ENCODE results near the gene ASIC1.

ASIC1 gene

DNA sequence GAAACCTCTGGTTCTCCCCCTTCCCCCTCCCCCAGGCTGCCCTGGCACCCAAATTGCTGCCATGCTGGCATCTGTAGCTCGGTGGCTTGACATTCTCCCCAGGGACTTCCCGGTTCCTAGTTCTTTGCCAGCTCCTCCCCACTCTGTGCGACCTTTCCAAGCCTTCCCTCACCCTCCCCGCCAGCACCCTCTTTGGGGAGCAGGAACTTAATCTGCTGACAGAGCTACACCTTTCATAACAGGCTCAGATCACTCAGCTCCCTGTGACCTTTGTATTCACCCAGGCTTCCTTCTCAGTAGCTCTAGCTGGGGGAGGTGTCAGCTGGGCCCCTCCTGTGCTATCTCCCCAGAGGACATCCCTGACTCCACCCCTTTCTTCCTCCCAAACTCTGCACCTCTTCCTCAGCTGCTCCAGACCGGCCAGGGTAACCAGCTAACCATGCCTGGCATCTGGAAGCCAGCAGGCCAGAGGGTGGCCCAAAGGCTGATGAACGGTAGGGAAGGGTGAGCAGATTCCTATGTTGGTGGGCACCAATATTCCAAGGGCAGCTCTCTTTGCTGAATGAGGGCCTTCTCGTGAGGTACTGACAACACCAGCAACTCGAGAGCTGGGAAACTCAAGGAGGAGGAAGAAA, 52.8 kb downstream of the ASIC1 start:
- DNase-seq: no peak

DNA sequence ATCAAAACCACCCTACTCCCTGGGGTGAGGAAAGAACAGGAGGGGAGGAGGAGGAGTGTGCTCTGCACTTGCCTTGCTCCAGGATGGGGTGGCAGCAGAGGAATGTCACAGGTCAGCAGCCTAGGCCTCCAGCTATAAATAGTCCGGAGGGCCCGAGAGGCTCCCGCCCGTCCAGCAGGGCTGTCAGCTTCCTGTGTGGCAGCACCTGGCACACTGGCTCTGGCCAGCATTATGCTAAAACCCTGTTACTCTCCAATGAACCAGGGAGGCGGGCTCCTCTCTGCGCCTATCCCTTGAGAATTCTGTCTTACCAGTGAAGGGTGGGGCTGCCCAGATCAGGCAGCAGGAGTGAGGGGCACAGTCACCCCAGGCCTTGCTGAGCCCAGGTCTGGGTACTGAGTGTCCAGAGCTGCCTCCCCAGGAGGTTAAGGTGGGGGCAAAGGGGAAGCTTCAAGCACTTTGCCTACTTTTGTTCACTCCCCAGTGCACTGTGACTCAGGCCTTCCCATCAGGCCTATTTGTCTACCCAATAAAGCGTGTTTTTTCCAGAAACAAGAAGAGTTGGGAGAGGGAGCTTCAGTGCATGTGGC, 53.5 kb downstream of the ASIC1 start:
- no peak for DNase-seq

DNA sequence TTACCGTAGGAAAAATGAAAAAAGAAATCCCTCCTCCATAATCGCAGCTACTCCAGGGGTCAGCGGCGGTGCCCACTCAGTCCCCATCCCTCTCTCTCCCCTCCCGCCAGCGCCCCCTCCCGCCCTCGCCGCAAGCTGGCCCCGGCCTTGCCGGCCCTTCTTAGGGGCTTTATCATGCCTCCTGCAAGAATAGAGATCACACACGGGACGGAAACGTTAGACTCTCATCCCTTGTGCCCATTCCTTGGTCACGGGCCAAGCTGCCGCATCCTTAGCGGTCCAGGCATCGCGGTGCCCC, 53.9 kb downstream of the ASIC1 start:
- no peak for DNase-seq

DNA sequence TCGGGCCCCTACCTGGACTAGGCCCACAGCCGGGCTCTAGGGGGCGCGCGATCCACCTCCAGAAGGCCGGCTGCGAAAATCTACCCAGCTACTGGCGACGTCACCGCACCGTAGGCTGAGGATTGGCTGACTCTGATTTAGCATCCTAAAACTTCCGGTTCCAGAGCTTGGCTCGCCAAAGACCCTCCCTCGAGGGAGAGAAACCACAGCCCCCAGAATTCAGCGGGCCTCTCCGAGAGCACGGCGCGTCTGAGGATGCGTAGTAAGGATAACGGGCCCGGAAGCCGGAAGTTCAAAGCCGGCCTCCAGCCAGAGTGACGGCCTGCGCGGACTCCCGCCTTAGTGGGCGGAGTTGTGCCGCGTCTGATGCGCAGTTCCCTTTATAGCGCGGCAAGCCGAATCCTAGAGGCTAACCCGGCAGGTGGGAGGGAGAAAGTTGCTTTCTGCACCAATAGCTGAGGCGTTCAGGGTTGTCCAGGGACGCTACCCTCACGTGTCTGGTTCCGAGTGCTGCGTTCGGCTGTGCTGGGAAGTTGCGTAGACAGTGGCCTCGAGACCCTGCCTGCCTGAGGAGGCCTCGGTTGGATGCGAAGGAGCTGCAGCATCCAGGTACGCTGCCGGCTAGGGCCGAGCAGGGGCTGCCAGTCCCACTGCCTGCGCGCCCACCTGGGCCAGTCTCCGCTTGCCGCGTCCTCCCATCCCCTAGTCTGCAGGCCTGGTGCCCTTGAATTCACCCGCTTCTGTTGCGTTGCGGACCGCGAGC, 54.5 kb downstream of the ASIC1 start, which contains the start of gene COX14:
Gene COX14 (plus strand): TSS at position 544 of the 763 bp plus-strand sequence. CDS start 7,808 bp downstream, outside the sequence.
- DNase-seq: peak; percentile 93

DNA sequence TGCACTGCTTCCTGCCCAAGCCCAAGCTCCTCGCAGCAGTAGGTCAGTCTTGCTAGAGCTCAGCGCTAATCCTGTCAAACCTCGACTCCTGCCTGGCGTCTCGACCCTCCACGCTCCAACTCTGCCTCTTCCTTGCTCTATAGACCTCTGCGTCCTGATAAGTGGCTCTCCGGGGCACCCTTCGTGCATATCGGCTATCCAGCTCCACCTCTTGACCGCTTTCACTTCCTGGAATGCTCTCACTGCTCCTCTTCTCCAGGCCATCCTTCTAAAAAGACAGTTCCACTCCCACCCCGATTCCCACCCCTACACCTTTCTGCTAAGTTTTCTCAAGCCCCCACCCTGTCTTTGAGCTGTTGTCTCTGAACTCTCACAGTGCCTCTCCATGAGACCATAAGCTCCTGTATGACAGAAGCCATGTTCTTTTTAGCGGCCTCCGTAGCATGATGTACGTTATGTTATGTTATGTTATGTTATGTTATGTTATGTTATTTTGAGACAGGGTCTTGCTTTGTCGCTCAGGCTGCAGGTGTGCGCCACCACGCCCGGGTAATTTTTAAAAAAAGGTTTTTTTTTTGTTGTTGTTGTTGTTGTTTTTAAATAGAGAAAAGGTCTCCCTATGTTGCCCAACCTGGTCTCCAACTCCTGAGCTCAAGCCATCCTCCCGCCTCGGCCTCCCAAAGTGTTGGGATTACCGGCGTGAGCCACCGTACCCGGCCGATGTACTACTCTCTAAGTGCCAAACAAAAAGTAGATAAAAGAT, 55.2 kb downstream of the ASIC1 start:
- DNase-seq: no peak

DNA sequence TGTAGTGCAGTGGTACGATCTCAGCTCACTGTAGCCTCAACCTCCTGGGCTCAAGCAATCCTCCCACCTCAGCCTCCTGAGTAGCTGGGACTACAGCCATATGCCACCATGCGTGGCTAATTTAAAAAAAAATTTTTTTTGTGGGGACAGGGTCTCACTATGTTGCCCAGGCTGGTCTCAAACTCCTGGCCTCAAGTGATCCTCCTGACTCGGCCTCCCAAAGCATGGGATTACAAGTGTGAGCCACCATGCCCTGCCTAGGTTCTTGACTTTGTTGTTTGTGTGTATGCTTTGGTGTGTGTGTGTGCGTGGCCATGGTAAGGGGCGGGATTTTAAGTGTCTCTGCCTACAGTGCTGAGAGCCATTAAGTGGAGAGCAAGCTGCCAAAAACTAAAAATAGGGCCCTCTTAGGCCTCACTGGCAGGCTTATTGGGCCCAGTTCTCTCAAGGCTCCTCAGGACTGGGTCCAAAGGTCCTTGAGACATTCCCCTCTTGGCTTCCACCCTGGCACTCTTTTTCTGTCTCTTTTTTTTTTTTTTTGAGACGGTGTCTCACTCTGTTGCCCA, 59.7 kb downstream of the ASIC1 start:
- DNase-seq: no peak

DNA sequence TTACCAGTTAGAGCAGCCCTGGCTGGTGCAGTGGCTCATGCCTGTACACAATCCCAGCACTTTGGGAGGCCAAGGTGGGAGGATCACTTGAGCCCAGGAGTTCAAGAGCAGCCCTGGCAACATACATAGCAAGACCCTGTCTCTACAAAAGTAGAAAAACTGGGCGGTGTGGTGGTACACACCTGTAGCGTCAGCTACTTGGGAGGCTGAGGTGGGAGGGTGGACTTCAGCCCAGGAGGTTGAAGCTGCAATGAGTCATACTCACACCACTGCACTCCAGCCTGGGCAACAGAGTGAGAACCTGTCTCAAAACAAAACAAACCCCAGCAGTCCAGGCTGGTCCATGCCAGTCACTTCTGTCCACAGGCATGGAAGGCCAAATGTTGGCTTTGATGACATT, 62.0 kb downstream of the ASIC1 start:
- DNase-seq: no peak

DNA sequence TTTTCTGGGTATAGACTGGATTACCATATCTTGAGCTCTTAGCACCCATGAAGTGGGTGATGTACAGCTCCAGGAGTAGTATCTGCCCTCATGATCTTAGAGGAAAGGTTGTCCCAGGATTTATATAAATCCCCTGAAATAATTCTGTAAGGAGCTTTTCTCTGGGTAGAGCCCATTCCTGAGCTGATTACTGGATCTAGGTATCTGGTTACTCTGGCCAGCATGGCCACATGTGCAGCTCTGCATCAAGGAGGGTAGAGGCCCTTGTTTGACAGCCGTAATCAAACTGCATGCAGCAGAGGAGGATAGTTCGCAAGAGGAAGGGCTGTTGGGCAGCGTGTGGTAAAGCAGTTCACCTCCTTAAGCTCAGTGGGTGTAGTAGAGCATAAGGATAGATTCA, 63.1 kb downstream of the ASIC1 start:
- DNase-seq: no peak

DNA sequence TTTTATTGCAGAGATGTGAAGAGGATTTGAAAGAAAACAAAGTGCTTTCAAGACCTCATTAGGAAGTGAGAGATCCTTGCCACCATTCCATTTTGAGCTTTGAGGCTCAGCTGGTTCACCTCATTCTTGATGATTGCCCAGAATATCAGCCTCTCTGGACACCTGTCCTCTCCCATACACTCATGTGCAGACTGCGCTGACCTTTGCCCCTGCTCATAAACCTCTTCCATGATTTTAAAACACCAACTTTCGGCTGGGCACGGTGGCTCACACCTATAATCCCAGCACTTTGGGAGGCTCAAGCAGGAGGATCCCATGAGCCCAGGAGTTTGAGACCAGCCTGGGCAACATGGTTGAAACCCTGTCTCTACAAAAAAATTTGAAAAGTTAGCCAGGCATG, 63.6 kb downstream of the ASIC1 start:
- no peak for DNase-seq

DNA sequence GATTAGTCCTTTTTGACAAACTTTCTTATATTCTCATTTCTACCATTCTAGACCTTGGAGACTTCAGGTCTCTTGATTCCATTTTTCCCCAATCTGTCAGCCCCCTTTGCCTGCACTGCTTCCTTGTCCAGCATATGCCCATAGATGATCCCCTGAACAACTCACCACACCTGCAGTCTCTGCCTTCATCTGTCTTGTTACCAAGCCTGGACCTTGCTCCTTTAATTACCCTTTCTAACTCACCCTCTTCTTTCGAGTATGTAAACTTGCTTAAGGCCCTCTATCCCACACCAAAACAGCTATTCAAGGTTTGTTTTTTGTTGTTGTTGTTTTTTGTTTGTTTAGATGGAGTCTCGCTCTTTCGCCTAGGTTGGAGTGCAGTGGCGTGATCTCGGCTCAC, 64.2 kb downstream of the ASIC1 start:
- no peak for DNase-seq

DNA sequence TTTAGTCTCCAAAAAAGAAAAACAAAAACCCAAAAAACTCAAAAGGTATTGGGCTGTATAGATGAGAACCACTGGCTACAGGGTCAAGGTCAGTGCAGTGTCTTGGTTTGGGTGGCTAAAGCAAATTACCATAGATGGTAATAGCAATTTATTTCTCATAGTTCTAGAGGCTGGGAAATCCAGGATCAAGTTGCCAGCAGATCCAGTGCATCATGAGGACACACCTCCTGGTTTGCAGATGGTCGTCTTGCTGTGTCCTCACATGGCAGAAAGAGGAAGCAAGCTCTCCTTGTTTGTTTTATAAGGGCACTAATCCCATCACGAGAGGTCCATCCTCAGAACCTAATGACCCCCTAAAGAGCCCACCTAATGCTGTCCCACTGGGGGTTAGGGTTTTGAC, 65.8 kb downstream of the ASIC1 start:
- no peak for DNase-seq

DNA sequence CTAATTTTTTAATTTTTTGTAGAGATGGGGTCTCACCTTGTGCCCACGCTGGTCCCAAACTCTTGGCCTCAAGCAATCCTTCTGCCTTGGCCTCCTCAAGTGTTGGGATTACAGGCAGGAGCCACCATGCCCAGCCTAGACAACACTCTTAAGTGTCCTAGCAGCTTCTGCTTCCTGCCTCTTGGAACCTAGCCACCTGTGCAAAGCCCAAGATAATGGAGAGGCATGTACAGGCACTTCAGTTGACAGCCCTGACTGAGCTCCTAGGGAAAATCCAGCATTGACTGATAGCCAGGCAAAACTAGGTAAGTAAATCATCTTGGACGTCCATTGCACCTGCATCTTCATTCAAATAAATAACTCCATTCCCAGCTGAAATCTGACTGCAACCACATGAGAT, 70.2 kb downstream of the ASIC1 start:
- DNase-seq: no peak

DNA sequence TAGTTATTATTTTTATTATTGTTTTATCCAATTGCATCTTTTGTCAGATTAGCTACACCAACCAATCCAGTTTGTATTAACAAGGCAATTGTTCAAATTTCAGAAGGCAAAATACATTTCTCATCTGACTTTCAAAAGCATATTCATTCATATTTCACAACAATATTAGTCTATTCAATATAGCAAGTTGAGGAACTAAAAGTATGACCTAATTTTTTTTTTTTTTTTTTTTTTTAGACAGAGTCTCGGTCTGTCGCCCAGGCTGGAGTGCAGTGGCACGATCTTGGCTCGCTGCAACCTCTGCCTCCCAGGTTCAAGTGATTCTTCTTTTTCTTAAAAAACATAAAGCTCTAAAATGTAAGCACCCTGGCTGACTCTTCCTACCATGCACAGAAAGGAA, 71.9 kb downstream of the ASIC1 start:
- DNase-seq: no peak

DNA sequence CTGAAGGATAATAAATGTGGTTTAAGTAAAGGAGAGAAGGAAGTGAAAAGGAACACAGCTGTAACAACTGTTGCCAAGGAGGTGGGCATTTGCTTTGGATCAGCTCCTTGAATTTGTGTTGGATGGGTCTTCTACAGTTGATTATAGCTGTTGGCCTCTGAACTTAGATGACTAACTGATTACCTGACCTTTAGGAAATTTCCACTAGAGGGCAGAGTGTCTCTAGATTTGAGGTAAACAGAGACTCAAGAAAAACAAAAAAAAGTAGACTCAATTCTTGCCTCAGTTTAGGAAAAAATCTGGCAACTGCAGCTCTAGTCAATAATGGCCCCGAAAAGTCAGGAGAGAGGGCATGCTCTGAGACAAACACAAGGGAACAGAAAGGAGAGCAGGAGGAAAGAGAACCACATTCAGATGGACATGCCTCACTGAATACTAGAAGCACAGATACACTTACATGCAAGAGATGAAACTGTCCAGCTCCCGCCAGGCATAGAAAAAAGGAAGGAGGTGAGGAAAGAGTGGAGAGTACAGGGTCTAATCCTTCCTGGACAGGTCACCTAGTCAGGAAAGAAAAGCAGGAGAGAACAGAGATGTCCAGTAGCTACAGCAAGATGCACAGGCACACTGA, 75.2 kb downstream of the ASIC1 start:
- DNase-seq: no peak

Data from GOT3 (cell line).